GM18511 (cell line): Measurements from ENCODE around the gene FAM117B.
"Not testable (repeated sequence)": the region's sequence is repeated elsewhere in the genome, so short reads cannot be mapped to it uniquely, and the experiment has no call there.

Experiments used
- ATAC-seq: cut with Tn5 transposase; IDR thresholded peaks from one replicate; pipeline ENCODE4 v1.9.1; 2021; ENCODE audit warnings: mild to moderate bottlenecking, moderate library complexity; ENCODE audit not compliant: unreplicated experiment

Gene FAM117B

DNA sequence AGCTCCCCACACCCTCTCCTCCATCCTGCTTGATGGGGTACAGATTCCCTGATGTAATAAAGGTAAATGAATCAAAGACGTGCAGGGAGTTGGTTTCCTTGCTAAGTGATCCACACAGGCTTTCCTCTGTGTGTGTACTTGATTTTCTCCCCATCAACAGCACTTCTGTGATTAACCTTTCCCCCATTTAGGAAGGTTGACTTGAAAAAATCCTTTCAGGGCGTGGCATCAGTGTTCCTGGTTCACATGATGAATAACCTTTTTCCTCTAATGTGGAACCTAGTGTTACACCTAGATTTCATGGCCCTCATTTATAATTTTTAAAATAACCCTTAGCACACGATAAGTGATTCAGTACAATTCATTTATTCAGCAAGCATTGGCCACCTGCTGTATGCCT is 121.8 kb downstream of the FAM117B start:
- no peak for ATAC-seq

DNA sequence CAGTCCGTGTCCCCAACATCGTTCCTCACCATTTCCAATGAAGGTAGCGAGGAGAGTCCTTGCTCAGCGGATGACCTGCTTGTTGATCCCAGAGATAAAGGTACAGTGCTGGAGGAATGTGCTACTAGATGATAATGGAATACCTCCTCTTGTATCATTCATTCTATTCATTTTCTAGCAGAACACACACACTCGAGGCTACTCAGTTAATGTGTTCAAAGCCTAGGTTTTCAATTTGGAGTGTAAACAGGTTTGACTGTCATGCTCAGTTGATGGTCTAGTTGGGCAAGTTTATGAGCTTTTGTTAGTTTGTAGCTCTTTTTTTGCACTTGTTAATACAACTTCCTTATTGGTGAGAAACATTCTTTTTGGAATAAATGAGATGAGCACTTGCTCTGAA is 122.6 kb downstream of the FAM117B start:
- no peak for ATAC-seq

- no peak for ATAC-seq
Observed at GRCh38 chr2:202758128-202758527, 123.4 kb downstream of the FAM117B start.

GRCh38 chr2:202758604-202759003 is 123.8 kb downstream of the FAM117B start:
- ATAC-seq, result no peak

GRCh38 chr2:202760848-202761247 is 126.1 kb downstream of the FAM117B start:
- ATAC-seq, result no peak

GRCh38 chr2:202762556-202762955 is 127.8 kb downstream of the FAM117B start:
- ATAC-seq, result no peak

- ATAC-seq, result no peak
Observed at GRCh38 chr2:202763916-202764315, 129.1 kb downstream of the FAM117B start.

DNA sequence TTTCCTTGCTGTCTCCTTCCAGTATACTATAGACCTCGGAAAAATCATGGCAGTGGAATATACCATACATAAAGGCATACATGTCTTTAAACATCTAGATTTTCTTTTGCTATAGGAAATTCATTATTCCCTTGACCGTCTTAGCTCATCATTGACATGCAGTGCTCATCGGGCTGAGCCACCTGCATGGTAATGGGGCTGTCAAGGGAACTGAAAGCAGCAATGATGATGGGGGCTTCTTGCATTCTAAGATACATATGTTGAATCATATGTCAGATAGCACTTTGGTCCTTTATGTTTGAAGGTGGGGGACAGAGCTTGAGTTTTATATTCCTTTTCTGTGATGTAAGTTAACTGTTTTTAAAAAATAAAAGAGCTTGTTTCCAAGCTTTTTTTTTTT is 130.2 kb downstream of the FAM117B start:
- no peak for ATAC-seq

- no peak for ATAC-seq
Observed at GRCh38 chr2:202765436-202765835, 130.7 kb downstream of the FAM117B start.

- no peak for ATAC-seq
Observed at GRCh38 chr2:202768273-202768672, 133.5 kb downstream of the FAM117B start.

DNA sequence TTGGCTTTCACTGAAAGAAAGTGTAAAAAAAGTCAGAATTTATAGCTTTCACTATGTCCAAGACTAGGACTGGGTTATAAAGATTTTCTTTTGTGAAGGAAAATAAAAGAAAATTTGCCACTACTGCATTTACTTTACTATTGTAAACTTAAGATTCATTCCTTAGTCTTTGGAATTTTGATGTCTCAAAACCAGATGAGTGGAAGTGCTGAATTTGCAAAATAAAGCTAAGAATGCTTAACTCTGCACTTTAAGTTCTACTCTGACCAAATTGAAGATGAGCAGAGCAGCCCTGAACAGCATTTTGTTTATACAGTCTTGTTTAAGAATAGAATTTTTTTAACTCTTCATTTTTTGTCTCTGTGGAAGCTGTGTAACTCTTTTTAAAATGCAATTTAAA is 134.4 kb downstream of the FAM117B start:
- ATAC-seq, result no peak

DNA sequence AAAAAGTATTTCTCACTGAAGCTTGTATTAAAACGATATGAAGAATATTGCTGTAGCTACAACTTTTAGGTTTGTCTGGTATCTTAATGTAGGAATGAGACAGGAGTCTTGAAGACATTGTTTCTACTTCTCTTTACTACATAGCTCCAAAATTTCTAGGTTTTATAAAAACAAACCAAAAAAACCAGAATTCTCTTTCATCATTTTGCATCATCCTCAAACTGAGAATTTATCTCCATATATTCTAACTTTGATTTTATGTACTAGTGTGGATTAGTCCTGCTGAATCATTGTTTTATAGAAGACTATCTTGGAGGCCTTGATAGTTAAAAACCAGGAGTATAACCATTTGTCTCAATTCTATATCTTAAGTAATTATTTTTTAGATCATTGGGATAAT is 136.6 kb downstream of the FAM117B start:
- no peak for ATAC-seq

DNA sequence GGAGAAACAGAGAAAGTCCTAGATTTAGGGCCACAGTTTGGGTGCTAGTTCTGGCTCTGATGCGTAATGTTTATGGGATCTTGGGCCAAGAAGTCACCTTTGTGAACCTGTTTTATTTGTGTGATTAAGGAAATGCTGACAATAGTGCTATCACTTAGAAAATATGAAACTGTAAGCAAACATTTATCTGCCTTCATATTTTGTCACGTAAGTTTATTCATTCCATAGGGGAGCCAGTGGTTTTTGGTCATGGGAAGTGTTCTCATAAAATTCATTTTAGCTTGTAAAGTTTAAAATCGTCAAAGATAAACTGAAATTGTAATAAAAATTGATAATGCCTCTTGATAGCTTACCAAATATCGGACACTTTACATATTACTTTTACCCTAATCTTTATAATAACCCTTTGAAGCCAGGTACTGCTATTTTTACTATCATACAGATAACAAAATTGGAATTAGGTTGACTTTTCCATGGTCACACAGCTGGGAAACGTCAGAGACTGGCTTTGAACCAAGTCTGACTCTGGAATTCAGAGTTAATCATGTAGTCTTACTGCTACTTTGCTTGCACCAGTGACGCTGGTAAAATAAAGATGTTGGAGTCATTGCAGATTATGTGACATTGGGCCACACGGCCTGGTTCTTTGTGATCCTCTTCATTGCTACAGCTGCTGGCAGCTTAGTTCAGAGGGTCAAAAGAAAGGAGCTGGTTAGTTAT is 137.1 kb downstream of the FAM117B start:
- ATAC-seq, result no peak

DNA sequence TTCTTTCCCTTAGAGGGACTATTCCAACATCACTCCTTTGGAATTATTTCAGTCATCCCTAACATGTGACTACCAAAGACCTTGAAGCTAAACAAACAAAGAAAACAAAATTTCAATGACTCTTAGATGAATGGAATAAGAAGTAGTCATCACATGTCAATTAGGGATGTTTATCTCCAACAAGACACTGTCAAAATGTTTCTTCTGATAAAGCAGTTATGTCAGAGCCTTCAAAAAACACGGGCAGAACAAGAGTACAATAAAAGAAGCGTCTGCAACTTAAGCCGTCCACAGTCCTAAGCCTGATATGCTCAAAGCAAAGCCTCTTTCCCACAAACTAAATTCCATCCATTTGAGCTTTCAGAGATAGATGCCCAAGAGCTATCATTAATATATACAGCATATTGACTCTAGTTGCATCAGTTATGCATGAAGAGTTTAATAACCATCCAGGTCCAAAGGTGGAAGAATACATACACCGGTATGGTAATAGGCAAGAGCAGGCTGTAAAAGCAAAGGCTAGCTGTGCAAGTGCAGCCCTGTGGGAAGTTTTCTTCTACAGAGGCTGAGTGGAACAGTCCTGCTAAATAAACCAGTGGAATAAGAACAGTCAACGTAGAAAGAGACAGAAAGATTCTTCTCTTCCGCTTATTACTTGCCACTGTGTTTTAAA is 138.7 kb downstream of the FAM117B start:
- ATAC-seq, result no peak

GRCh38 chr2:202774104-202774503 is 139.3 kb downstream of the FAM117B start:
- no peak for ATAC-seq

GRCh38 chr2:202778217-202778616 is 143.4 kb downstream of the FAM117B start:
- ATAC-seq, result no peak

GRCh38 chr2:202780514-202781021 is 145.8 kb downstream of the FAM117B start:
- peak; percentile 98 for ATAC-seq

DNA sequence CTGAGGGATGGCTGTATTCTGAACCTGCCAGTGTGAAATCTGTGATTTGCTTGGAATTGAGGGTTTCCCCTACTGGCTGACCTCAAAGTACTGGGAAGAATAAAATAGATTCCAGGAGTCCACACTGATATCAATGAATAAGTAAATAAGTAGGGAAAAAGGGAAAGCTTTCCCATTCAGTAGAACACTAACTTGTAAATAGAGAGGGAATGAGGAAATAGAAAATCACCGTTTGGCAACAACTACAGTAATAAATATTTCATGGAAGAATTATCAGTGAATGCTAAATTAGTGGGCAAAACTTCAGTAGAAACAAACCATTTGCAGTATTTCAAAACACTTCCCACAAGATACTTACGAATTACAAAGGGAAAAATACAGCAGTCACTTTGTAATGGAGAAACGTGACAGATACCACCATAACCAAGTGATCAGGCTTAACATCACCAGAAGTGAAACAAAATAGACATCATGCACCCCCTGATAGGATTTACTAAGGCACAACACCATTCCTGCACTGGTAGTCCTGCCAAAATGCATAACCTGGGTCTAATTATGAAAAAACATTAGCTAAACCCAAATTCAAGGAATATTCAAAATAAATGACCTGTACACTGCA is 148.3 kb downstream of the FAM117B start:
- no peak for ATAC-seq

DNA sequence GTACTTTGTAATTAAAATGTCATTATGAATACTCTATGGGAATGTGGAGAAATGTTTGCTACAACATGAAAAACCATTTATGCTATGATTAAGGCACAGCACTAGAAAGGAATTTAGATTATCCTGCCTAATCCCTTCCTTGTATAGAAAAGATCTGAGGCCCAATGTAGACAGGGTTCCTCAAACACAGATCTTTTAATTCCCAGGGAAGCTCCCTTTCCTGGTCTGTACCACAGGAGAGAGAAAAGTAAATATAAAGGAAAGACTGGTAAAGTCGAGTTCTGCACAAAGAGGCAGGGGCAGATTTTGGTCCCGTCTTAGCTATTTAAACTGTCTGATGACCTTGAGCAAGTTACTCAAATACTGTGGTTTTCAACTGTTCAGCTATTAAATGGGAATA is 152.1 kb downstream of the FAM117B start:
- no peak for ATAC-seq

DNA sequence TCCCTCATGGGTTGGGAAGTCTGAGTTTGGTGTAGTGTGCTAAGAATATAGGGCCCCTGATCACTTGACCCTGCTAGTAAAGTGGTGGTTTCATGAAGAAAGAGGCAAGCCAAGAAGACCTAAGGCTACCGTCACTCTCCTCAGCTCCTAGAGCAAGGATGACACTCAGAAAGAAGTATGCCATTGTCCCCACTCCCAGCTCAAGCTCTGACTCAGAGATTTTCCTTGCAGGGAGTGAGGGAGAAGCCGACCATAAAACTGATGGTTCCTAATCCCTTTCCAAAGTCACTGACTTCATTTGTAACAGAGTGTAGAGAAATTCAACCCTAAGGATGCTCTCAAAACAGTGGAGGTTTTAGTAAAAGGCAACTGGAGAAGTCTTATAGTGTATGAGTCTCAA is 155.9 kb downstream of the FAM117B start:
- no peak for ATAC-seq

DNA sequence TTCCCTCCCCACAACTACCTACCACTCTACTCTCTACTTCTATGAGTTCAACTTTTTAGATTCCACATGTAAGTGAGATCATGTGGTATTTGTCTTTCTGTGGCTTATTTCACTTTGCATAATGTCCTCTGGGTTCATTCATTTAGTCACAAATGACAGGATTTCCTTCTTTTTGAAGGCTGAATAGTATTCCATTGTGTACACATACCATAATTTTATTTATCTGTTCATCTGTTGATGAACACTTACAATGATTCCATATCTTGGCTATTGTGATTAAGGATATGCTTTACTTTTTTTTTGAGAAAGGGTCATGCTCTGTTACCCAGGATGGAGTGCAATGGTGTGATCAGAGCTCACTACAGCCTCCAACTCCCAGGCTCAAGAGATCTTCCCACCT is 163.2 kb downstream of the FAM117B start:
- ATAC-seq, result no peak

- not testable (repeated sequence) for ATAC-seq
Observed at GRCh38 chr2:202805911-202806310, 171.1 kb downstream of the FAM117B start.
